HEK293 (cell line): ENCODE measurements around the gene SUN3.

Experiments used
- CTCF ChIA-PET: fragments of 350-600 bp; formaldehyde crosslinking; extraction: SDS; loops from one replicate; lab custom pipeline; 2021; ENCODE audit warnings: antibody characterized with exemption; lab: Yijun Ruan, JAX
- POLR2A ChIA-PET: fragments of 300-600 bp; formaldehyde crosslinking; extraction: SDS; loops from one replicate; lab custom pipeline; 2020; ENCODE audit warnings: antibody characterized with exemption, inconsistent platforms; lab: Yijun Ruan, JAX
- H3K27ac ChIP-seq: fragments of 200-500 bp; sonication (Bioruptor generic); 2 replicates; pipeline ENCODE4 v1.5.1; 2014; ENCODE audit warnings: low read depth, low read length, control low read depth, inconsistent platforms; ENCODE audit errors: extremely low read depth
- H3K36me3 ChIP-seq, 2 experiments: fragments of 200-500 bp in 1 of 2; sonication (Bioruptor generic) in 1 of 2; 1 replicate in 1 of 2; 2 replicates in 1 of 2; pipeline ENCODE4 v1.5.1; 2014 to 2017; ENCODE audit warnings: inconsistent platforms in 2 of 2, low read length in 2 of 2; ENCODE audit not compliant: control insufficient read depth in 2 of 2, insufficient read depth in 1 of 2
- H3K4me1 ChIP-seq: fragments of 200-500 bp; sonication (Bioruptor generic); 2 replicates; pipeline ENCODE4 v1.5.1; 2014; ENCODE audit warnings: mild to moderate bottlenecking, low read length, inconsistent platforms; ENCODE audit not compliant: control insufficient read depth, insufficient read depth
- H3K4me3 ChIP-seq: 2 replicates; pipeline ENCODE4 v1.5.1; 2011; ENCODE audit warnings: low read depth, mild to moderate bottlenecking, control low read depth, low read length, moderate library complexity
- H3K9me3 ChIP-seq: fragments of 200-500 bp; sonication (Bioruptor generic); 2 replicates; pipeline ENCODE4 v1.5.1; 2014; ENCODE audit warnings: low read depth, low read length, inconsistent platforms; ENCODE audit not compliant: control insufficient read depth, insufficient read depth
- GFI1B ChIP-seq: fragments of 450-650 bp; formaldehyde crosslinking; IDR thresholded peaks from 2 replicates; pipeline ENCODE4 v1.5.1; 2016; ENCODE audit warnings: missing biosample characterization, missing genetic modification characterization
- GLI4 ChIP-seq: fragments of 450-650 bp; formaldehyde crosslinking; IDR thresholded peaks from 2 replicates; pipeline ENCODE4 v1.5.1; 2016; ENCODE audit warnings: missing biosample characterization, missing genetic modification characterization
- KLF1 ChIP-seq: fragments of 450-650 bp; formaldehyde crosslinking; IDR thresholded peaks from 2 replicates; pipeline ENCODE4 v1.5.1; 2016; ENCODE audit warnings: missing biosample characterization, missing genetic modification characterization
- KLF8 ChIP-seq: fragments of 450-650 bp; formaldehyde crosslinking; IDR thresholded peaks from 2 replicates; pipeline ENCODE4 v1.5.1; 2016; ENCODE audit warnings: missing biosample characterization, missing genetic modification characterization
- REST ChIP-seq: fragments of 450-650 bp; formaldehyde crosslinking; IDR thresholded peaks from 2 replicates; pipeline ENCODE4 v1.5.1; 2016; ENCODE audit warnings: missing biosample characterization, missing genetic modification characterization
- SP3 ChIP-seq: fragments of 450-650 bp; formaldehyde crosslinking; IDR thresholded peaks from 2 replicates; pipeline ENCODE4 v1.5.1; 2016; ENCODE audit warnings: missing biosample characterization, missing genetic modification characterization
- ZFP41 ChIP-seq: fragments of 450-650 bp; formaldehyde crosslinking; IDR thresholded peaks from 2 replicates; pipeline ENCODE4 v1.5.1; 2016; ENCODE audit warnings: missing biosample characterization, missing genetic modification characterization, borderline replicate concordance
- ZNF132 ChIP-seq: fragments of 450-650 bp; formaldehyde crosslinking; IDR thresholded peaks from 2 replicates; pipeline ENCODE4 v1.5.1; 2017; ENCODE audit warnings: missing biosample characterization, missing genetic modification characterization, borderline replicate concordance
- ZNF16 ChIP-seq: fragments of 450-650 bp; formaldehyde crosslinking; IDR thresholded peaks from 2 replicates; pipeline ENCODE4 v1.5.1; 2016; ENCODE audit warnings: low read depth, missing biosample characterization, missing genetic modification characterization
- ZNF202 ChIP-seq: fragments of 450-650 bp; formaldehyde crosslinking; IDR thresholded peaks from 2 replicates; pipeline ENCODE4 v1.5.1; 2016; ENCODE audit warnings: missing biosample characterization, missing genetic modification characterization, borderline replicate concordance
- ZNF26 ChIP-seq: fragments of 450-650 bp; formaldehyde crosslinking; IDR thresholded peaks from 2 replicates; pipeline ENCODE4 v1.5.1; 2016; ENCODE audit warnings: missing biosample characterization, missing genetic modification characterization
- ZNF530 ChIP-seq: fragments of 450-650 bp; formaldehyde crosslinking; IDR thresholded peaks from 2 replicates; pipeline ENCODE4 v1.5.1; 2016; ENCODE audit warnings: low read depth, missing biosample characterization, missing genetic modification characterization
- ZNF548 ChIP-seq: fragments of 450-650 bp; formaldehyde crosslinking; IDR thresholded peaks from 2 replicates; pipeline ENCODE4 v1.5.1; 2016; ENCODE audit warnings: missing biosample characterization, missing genetic modification characterization
- ZNF558 ChIP-seq: fragments of 450-650 bp; formaldehyde crosslinking; IDR thresholded peaks from 2 replicates; pipeline ENCODE4 v1.5.1; 2016; ENCODE audit warnings: missing biosample characterization, missing genetic modification characterization
- ZNF626 ChIP-seq: fragments of 450-650 bp; sonication (Bioruptor Pico); formaldehyde crosslinking; IDR thresholded peaks from 2 replicates; pipeline ENCODE4 v1.5.1; 2018; ENCODE audit warnings: missing biosample characterization, missing genetic modification characterization, inconsistent platforms
- ZNF645 ChIP-seq: fragments of 450-650 bp; formaldehyde crosslinking; IDR thresholded peaks from 2 replicates; pipeline ENCODE4; 2016; ENCODE audit warnings: missing biosample characterization, missing genetic modification characterization
- ZNF664 ChIP-seq: fragments of 450-650 bp; formaldehyde crosslinking; IDR thresholded peaks from 2 replicates; pipeline ENCODE4 v1.5.1; 2016; ENCODE audit warnings: missing biosample characterization, missing genetic modification characterization
- ZNF692 ChIP-seq: fragments of 450-650 bp; formaldehyde crosslinking; IDR thresholded peaks from 2 replicates; pipeline ENCODE4 v1.5.1; 2016; ENCODE audit warnings: missing biosample characterization, missing genetic modification characterization
- ZNF76 ChIP-seq: fragments of 450-650 bp; formaldehyde crosslinking; IDR thresholded peaks from 2 replicates; pipeline ENCODE4; 2016; ENCODE audit warnings: low read depth, missing biosample characterization, missing genetic modification characterization, borderline replicate concordance
- ZSCAN30 ChIP-seq: fragments of 450-650 bp; IDR thresholded peaks from 2 replicates; pipeline ENCODE4 v1.5.1; 2018; ENCODE audit warnings: missing biosample characterization, mild to moderate bottlenecking, missing genetic modification characterization, moderate library complexity

SUN3 gene

GRCh38 chr7:48046458-48046857, 17.6 kb upstream of the SUN3 start:
- Histone ChIP-seq H3K9me3 (no peaks in the 10 kb centered on the region), H3K36me3 (no peaks in the 10 kb centered on the region), H3K27ac (no peak overlapping the region), H3K4me3 (no peak overlapping the region), H3K4me1 (no peaks in the 10 kb centered on the region)
- CTCF ChIA-PET = no interaction called here
- POLR2A ChIA-PET = no interaction called here
- no peak for TF ChIP-seq SP3 (tag by site-specific recombination)
- TF ChIP-seq GLI4 = no peak
- no peak for TF ChIP-seq GFI1B (tag by site-specific recombination)
- no peak for TF ChIP-seq ZNF132
- TF ChIP-seq KLF1 = no peak
- no peak for TF ChIP-seq REST (tag by site-specific recombination)
- no peak for TF ChIP-seq ZNF202 (tag by site-specific recombination)
- TF ChIP-seq ZNF558 (tag by site-specific recombination) = no peak
- no peak for TF ChIP-seq ZNF664 (tag by site-specific recombination)
- no peak for TF ChIP-seq KLF8
- TF ChIP-seq ZNF645 (tag by site-specific recombination) = no peak
- TF ChIP-seq ZNF692 = no peak
- TF ChIP-seq ZNF548 (tag by site-specific recombination) = no peak
- no peak for TF ChIP-seq ZNF16 (tag by site-specific recombination)
- TF ChIP-seq ZNF76 (tag by site-specific recombination) = no peak
- TF ChIP-seq ZFP41 (tag by site-specific recombination) = no peak
- no peak for TF ChIP-seq ZNF530 (tag by site-specific recombination)
- TF ChIP-seq ZNF26 = no peak
- TF ChIP-seq ZNF626 (tag by site-specific recombination) = no peak
- no peak for TF ChIP-seq ZSCAN30 (tag by site-specific recombination)
